Uterus (tissue), 2 donors: ENCODE data around the gene OR6K2.

Source experiments
- CTCF ChIP-seq, 4 experiments: fragments of 200-600 bp in 2 of 4; fragments of 450-650 bp in 2 of 4; sonication (generic) in 2 of 4; IDR thresholded peaks; one replicate each; pipeline ENCODE4 v1.5.1; 2016 to 2019; ENCODE audit warnings: antibody characterized with exemption in 4 of 4, mild to moderate bottlenecking in 2 of 4, moderate library complexity in 1 of 4
- POLR2A ChIP-seq, 2 donors: fragments of 450-650 bp; IDR thresholded peaks; one replicate each; pipeline ENCODE4 v1.6.1; 2016; ENCODE audit warnings: antibody characterized with exemption in 2 of 2, mild to moderate bottlenecking in 1 of 2, moderate library complexity in 1 of 2

- TF ChIP-seq CTCF (IDR thresholded peaks at IDR 0.05) (no peak), POLR2A (IDR thresholded peaks at IDR 0.05) (no peak)
These were observed 18.8 kb downstream of the OR6K2 start for GRCh38 chr1:158681606-158682005.
